GM19240 (cell line): Measurements from ENCODE around the gene OSCAR.

Experiments
- DNase-seq: peaks from one replicate; pipeline ENCODE4 v3.0.0; 2011; ENCODE audit warnings: low spot score; ENCODE audit not compliant: insufficient read length

The OSCAR gene

GRCh38 chr19:54094426-54095000, 6.1 kb downstream of the OSCAR start:
- DNase-seq: no peak

GRCh38 chr19:54084410-54084809, 16.2 kb downstream of the OSCAR start:
- DNase-seq: no peak

- no peak for DNase-seq
These were observed 19.6 kb downstream of the OSCAR start, which contains the start of gene TARM1 for GRCh38 chr19:54081032-54081431. TSS of gene TARM1 (minus strand) at chr19:54081365. CDS start at chr19:54081340, 25 bp downstream.

- no peak for DNase-seq
These were observed 23.3 kb downstream of the OSCAR start for GRCh38 chr19:54077334-54077733.

- no peak for DNase-seq
These were observed 25.8 kb downstream of the OSCAR start for GRCh38 chr19:54074851-54075250.

- DNase-seq: no peak
These were observed 26.8 kb downstream of the OSCAR start for GRCh38 chr19:54073829-54074228.

GRCh38 chr19:54069470-54069869, 31.1 kb downstream of the OSCAR start:
- DNase-seq: no peak

- no peak for DNase-seq
These were observed 37.1 kb downstream of the OSCAR start, which contains the start of gene VSTM1 for GRCh38 chr19:54063350-54064116. TSS of gene VSTM1 (minus strand) at chr19:54063897. CDS start at chr19:54063777, 120 bp downstream.

GRCh38 chr19:54062643-54063042, 38.0 kb downstream of the OSCAR start:
- DNase-seq: no peak

- DNase-seq: no peak
These were observed 53.0 kb downstream of the OSCAR start for GRCh38 chr19:54047616-54048015.

- no peak for DNase-seq
These were observed 54.8 kb downstream of the OSCAR start for GRCh38 chr19:54045771-54046170.
